Activated T-helper 9 cell treated with anti-CD3 and anti-CD28 coated beads, Interleukin-2, amount 50 U/mL, for 16 hours (primary cell): ENCODE results near the gene PCYOX1L.

ENCODE experiments used
- DNase-seq: peaks from one replicate; pipeline ENCODE4 v3.0.0-alpha.2; 2020; ENCODE audit warnings: low read depth

PCYOX1L gene, protein sequence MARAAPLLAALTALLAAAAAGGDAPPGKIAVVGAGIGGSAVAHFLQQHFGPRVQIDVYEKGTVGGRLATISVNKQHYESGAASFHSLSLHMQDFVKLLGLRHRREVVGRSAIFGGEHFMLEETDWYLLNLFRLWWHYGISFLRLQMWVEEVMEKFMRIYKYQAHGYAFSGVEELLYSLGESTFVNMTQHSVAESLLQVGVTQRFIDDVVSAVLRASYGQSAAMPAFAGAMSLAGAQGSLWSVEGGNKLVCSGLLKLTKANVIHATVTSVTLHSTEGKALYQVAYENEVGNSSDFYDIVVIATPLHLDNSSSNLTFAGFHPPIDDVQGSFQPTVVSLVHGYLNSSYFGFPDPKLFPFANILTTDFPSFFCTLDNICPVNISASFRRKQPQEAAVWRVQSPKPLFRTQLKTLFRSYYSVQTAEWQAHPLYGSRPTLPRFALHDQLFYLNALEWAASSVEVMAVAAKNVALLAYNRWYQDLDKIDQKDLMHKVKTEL

DNA sequence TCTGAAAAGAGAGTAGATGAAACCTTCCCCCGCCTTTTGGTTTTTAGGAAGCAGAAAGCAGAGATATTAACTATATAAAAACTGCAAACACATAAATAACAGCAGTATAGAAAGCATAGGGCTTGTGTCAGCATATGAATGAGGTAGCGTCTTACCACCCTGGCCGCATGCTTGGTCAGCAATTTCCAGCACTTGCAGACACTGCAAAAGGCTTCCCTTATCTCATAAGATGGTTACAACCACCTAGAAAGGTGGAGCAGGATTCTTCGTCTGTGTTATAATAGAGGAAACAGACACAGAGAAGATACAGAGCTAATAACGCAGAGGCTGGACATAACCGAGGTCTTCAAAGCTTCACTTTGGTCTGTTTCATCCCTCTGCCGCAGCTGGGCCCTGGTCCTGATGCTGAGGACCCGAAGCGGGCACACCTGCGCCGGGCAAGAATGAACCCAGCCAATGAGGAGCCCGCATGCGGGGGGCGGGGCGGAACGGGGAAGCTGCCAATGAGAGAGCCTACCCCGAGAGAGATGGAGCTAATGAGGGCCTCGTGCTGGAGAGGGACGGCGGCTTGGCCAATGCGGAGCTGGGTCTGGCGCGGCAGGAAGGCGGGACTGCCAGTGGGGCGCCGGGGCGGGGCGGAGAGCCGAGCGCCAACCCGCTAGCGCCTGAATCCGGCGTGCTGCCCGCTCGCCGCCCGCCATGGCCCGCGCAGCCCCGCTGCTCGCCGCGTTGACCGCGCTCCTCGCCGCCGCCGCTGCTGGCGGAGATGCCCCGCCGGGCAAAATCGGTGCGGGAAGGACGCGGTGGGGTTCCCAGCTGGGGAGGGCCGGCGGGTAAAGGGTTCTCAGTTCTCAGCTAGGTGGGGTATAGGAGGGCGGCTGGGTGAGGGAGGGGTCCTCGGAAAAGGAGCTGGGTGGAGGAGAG is at the start of gene PCYOX1L:
Gene PCYOX1L (plus strand): TSS at position 677 of the 924 bp plus-strand sequence. CDS start 23 bp downstream, at position 700.
- peak; percentile 88 for DNase-seq

DNA sequence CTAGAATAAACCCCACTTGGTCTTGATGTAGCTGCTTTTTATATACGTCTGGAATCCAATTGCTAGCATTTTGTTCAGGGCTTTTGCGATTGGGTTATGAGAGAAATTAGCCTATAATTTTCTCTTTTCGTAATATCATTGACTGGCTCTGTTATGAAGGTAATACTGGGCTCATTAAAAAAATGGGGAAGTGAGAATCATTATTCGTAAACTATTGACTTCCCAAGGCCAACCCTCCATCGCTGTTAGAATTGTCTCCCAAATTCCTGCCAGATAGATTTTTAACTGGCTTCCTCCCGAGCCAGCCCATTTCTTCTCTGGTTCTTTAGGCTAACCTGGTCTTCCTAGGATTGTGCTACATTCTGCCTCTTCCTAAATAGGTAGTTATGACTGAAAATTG is 48.5 kb upstream of the PCYOX1L start:
- no peak for DNase-seq

DNA sequence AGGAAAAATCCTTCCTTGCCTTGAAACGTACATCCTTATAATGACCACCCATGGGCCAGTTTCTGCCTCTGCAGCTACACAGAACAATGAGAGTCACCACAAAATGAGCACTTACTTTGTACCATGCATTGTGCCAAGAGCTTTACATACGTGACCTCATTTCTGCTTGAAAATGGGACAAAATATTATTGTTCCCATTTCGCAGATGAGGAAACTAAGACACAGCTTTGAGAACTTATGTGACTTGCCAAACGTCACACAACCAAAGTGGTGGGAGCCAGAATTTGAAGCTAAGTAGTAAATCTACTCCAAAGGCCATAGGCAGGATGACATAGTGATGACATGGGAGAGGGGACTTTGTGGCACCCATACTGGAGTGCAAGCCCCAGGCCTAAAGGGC is 47.4 kb upstream of the PCYOX1L start:
- DNase-seq, result no peak

DNA sequence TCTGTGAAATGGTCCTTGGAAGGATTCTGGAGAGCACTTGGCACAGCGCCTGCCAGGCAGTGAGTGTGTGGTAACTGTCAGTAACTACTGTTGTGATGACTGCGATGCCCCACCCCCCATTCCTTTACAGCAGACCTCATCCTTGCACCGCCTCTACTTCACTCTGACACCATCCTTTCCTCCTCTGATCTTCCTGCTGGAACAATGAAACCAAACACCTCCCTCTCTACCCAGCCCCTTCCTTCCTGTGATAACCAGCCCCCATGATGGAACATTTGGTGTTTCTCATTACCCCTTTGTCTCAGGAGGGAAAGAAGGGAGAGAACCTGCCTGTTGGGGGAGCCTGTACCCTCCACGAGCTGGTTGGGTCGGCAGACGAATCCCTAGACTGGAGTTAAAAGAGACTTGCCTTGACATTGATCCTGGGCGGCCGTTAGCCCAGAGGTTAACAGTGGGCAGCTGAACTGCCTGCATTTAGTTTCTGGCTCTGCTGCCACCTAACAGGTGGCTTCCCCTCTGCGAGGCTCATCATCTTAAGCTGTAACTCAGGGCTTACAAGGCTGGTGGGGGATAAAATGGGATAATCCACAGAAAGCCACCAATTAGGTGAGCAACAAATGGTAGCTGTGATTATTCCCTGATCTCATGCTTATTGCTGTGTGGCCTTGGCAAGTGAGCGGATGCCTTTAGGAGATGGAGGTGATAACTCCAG is 46.7 kb upstream of the PCYOX1L start:
- DNase-seq, result no peak

DNA sequence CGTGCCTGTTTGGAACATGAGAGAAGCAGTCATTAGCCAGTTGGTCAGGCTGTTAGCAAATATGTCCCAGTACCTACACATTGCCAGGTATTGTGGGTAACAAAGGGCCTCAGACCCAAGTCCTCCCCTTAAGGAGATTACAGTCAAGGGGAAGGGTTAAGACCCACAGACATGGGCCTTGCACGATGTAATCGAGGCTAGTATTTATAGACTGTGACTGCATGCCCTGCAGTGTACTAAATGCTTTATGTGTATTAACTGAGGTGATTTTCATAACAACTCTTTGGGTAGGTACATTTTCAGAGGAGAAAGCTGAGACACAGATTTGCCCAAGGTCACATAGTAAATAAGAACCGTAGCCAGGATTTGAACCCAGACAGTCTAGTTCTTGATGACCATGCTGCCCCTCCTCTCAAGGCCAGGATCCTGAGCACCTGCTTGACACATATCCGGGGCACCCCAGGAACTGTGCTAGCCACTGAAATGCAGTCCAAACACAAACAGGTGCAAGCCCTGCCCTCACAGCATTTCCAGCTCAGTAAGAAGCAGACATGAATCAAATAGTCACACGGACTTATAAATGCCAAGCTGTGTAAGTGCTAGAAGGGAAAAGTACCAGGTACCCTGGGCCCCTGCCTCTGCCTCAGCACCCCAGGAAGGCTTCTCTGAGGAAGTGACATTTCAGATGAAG is 44.5 kb upstream of the PCYOX1L start:
- no peak for DNase-seq

DNA sequence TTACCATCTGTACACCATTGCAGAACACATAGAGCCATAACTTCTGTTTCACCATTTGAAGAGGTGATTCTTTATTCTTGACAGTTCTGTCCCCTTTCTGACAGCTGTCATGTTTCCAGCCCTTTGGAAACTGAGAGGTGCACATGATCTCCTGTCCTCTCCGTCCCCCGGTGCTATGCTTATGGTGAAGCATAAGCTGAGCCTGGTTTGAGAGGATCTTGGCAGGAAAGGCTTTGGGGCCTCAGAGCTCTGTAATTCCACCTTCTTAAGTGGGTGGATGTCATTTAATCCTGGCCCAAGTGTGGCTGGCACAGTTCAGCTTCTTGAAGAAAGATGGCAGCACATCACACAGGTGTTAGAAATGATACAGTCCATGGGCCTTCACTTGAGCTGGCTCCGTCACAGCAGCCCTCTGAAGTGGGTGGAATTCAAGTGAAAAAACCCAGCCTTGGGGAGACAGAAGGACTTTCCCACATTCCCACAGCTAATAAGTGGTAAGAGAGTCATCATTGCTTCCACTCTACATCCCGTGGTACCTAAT is 43.2 kb upstream of the PCYOX1L start:
- no peak for DNase-seq

DNA sequence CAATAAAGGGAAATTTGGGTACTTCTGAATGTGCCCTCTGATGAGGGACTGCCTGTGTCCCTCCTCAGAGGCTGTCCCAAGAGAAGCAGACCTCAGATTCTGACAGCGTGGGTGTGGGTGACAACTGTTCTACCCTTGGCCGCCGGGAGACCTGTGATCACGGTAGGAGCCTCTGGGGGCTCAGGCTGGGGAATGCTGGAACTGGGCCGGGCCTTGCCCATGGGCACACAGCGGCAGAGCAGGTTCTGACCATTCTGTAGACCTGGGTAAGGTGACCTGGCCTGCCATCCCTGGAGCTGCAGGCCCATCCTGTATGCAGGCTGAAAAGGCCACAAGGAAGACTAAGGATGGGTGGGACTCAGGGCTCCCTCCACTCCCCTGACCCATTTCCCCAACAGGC is 42.1 kb upstream of the PCYOX1L start:
- no peak for DNase-seq

DNA sequence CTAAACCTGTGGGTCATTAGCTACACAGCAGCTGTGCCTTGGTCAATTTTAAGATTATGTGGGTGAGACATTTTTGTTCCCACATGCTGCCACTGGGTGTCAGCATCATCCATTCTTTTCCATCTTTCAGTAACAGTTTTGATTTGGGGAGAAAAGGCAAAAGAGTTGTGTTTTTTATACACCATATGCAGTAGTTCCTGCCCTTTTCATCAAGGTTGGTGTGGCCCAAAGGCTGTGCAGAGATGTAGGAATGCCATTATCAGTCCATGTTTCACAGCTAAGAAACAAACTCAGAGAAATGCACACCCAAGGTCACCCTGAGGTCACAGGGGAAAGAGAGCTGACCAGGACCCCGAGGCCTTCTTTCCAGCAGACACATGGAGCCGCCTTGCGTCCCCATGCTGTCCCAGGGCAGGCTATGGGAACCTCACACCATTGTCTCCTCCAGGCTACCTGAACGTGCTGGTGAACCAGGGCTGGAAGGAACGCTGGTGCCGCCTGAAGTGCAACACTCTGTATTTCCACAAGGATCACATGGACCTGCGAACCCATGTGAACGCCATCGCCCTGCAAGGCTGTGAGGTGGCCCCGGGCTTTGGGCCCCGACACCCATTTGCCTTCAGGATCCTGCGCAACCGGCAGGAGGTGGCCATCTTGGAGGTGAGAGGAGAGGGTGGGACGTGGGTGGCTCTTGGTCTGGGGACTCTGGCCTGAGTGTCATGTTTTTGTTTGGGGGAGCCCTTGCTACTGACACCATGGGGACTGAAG is 40.4 kb upstream of the PCYOX1L start:
- peak; percentile 17 for DNase-seq

DNA sequence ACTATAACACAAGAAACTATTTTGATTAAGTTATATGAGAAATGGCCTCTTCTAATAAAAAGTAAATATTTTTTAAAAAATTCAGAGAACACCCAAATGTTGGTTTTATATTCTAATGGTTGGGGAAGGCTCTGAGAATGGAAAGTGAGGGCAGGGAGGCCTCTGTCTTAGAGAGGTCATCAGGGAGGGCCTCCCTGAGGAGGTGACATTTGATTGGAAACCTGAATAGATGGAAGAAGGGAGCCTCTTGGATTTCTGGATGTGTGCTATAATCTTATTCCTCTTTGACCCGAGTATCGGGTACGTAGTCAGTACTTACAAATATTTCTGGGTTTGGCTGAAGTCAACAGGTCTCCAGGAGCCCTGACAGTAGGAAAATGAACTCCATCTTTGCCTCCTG is 38.7 kb upstream of the PCYOX1L start:
- DNase-seq, result no peak

DNA sequence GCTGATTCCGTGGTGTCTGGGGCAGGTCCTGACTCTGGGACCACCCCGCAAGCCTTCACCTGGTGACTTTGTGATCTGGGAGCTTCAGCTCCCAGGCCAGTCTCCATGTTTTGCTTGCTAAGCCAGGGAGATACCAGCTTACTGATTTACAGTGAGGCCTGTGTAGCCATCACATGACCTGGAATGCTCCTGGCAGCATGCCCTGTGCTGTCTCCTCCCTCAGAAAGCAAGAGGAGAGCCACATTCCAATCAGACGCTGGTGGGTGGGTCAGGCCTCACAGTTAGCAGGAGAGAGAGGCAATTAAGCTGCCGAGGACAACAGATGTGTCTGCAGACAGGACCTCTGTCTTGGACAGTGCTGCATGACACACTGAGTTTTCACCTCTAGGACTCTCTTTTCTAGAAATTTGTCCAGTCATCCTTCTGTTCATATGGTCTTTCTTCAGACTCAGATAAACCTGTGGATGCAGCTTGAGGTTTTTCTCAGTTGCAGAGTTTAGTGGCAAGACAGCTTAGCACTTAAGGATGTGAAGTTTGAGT is 37.0 kb upstream of the PCYOX1L start:
- DNase-seq, result no peak

DNA sequence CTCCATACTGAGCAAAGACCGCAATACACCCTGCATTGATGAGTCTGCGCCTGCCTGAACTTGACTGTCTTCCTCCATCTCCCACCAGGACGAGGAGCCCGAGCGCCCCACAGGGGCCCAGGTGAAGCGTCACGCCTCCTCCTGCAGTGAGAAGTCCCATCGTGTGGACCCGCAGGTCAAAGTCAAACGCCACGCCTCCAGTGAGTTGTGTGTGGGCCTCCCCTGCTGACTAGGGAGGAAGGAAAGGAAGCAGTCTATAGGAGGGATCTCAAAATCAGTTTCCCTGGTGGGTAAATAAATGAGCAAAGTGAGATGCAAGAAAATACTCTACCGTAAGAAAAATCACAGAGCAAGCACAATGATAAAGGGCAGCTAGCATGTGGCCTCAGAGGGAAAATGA is 35.3 kb upstream of the PCYOX1L start:
- DNase-seq, result no peak

DNA sequence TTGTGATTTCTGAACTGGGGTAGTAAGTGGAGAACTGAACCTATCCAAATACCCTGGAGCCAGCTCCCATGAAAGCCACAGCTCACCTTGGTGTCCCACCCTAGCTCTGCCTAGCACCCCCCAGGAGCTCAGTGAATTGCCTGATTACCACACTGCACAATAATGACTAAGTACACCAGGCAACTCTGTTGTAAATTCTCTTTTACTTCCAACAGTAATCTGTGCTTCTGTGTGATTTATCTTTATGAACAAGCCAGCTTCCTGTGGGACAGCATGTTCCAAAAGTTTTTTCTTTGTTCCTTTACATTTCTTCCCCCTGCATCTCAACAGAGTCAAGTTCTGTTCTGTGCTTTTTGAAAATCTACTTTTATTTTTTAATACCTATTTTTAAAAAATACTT is 34.6 kb upstream of the PCYOX1L start:
- no peak for DNase-seq

DNA sequence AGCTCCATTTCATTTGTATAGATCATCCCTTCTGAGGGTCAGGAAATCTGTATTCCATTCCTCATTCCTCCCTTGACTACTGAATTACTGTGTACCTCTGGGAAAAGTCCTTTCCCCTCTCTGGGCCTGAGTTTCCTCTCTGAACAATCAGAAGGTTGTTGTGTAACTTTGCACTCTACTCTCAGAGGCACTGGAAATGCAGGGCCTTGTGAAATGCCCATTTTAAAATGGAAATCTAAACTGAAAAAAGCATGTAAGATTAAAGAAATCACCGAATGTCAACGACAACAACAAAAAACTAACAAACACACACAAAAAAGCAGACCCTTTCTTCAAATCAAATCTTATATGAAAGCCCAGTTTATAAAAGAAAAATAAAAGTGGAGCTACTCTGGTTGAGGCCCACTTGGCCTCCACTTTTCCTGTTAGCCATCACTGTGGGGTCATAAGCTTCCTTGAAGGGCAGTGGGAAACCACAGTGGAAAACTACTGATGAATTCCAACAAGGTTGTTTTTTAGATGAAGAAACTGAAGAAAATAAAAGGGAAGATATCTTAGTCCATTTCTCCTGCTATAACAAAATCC is 34.1 kb upstream of the PCYOX1L start:
- DNase-seq, result no peak

DNA sequence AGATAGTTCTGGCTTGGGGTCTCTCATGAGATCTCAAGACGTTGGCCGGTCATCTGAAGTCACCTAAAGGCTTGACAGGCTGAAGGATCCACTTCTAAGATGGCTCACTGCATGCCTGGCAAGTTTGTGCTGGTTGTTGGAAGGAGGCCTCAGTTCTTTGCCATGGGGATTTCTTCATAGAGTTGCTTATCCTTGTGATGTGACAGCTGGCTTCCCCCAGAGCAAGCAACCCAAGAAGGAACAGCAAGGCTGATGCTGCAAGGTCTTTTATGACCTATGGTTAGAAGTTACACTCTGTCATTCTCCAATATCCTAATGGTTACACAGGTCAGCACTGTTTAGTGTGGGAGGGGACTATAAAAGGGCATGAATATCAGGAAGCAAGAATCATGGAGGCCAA is 33.2 kb upstream of the PCYOX1L start:
- no peak for DNase-seq

DNA sequence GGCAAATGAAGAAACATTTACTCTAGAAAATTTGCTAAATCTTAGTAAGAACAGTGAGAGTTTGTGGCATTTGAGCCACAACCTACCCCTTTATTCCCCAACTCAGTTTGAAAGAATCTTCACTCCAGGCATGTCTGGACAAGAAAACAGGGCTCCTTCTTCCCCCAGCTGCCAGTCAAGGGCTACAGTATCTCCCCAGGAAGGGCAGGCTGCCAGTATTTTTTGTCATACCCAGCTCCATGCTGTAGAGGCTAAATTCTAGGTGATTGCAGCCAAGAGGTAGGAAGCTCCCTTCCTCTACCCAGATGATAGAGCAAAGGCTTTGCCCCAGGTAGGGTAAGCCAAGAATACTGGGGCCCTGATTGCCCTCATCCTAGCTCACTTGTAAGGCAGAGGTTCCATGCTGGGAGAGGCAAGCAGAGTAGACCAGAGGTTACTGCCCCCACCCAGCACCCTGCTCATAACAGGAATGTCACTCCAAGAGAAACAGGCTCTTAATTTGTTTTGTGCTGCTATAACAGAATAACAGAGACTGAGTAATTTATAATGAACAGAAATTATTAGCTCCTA is 32.6 kb upstream of the PCYOX1L start:
- no peak for DNase-seq

DNA sequence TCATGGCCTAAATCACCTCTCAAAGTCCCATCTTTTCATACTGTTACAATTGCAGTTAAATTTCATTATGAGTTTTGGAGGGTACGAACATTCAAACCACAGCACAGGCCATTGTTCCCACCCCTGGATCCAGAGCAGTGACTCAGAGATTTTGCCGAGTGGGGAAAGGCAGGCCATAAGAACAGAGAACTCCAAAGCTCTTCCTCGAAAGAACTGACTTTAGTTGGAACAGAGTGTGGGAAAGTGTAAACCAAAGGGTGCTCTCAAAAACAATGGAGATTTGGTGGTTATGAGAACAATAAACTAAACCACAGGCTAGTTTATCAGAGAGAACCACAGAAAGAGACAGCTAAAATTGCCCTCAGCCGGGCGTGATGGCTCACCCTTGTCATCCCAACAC is 32.0 kb upstream of the PCYOX1L start:
- no peak for DNase-seq

DNA sequence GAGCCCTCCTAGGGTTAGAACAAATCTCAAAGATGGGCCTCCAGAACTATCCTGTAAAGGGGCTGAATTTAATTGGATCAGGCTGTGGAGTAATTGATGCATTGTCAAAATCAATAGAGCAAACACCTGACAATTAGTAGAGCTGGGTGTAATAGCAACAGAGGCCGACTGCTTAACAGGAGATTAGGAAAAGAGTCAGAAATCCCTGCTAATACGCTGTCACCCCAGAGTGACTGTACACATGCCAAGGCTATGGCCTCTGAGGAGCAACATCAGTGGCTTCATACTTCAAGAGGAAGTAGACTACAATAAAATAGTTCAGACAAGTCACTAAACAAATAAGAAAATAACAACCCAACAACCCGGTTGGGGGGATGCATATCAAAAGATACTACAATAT is 31.2 kb upstream of the PCYOX1L start:
- no peak for DNase-seq

DNA sequence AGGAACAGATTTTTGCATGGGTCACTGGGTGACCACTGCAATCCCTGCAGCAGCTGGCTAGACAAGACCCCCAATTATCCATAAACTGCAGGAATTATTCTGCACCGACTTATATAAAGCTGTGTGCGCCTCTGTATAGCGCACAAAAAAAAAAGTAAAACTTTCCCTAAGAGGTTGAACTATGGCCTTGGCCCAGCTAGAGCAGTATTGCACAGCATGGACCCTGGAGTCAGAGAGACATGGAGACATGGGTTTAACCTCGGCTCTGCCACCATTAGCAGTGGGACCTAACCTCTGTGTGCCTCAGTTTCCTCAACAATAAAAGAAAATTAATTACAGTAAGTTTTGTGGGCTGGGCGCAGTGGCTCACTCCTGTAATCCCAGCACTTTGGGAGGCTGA is 29.7 kb upstream of the PCYOX1L start:
- DNase-seq, result no peak

DNA sequence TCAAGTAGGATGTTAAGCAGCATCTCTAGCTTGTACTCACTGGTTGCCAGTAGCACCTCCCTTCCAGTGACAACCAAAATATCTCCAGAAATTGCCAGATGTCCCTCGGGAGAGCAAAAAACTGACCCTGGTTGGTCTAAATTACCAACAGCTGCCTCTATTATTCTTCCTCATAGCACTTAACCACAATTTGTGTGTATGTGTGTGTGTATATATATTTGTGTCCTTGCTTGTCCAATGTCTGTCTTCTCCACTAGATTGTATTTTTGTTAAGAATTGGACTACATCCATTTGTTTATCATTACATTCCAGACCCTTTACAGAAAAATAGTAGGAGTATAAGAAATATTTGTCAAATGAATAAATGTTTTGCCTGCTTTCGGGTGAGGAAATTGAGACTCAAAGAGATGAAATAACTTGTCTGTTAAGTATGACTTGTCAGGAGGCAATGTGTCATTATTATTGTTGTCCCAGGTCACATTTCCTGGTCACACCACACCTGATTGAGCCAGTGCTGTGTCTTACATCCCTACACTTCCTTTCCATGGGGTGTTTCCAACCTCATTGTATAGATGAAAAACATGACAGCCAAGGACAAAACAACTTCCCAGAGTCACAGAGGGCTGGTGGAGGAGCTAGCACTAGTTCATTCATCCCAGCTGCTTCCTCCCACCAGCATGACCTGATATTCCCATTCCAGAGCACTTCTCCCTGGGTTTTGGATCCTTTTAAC is 24.0 kb upstream of the PCYOX1L start:
- no peak for DNase-seq
